Measurements from ENCODE around the gene CHST3. TPM values are rescaled to one million over a fixed set of nuclear protein-coding genes. Genes with fewer than 3 reads are reported as not detected.

Gene CHST3
- total and polyA plus RNA-seq, 10 of the 15 experiments (the other 5 are each of a cell fraction or from before 2014, with no cell fraction given) = 0.03 to 0.50 (median 0.05) TPM; not detected in 2

- no peak overlapping the region for H3K27ac ChIP-seq (ENCODE audit: control insufficient read depth, insufficient read depth)
- ATAC-seq = no peak
- H3K9me3 ChIP-seq (replicated peaks; ENCODE audit: control insufficient read depth, insufficient read depth, low read length) = no peaks in the 10 kb centered on the region
- BruUV-seq (replicated peaks) = no TSS peak
- H2AFZ ChIP-seq (ENCODE audit: control insufficient read depth, low read depth, low read length) = no peak overlapping the region
- in situ Hi-C loops (cut with MboI) (no loop called here), intact Hi-C loops (cut with micrococcal nuclease; ENCODE audit: unreplicated experiment) (no loop called here)
- H3K4me2 ChIP-seq (ENCODE audit: control insufficient read depth, insufficient read depth) = no peak overlapping the region
- ChIA-PET CTCF (interaction anchor here (1.0 to 2.7 kb wide), 3 partner anchors 11 to 84 kb away, joined by 3 to 15 read pairs (median 4); no protein-coding TSS in a partner anchor), POLR2A (no interaction called here), SMC1A (ENCODE audit: uncharacterized antibody, unreplicated experiment) (interaction anchor here (0.8 to 1.2 kb wide), 2 partner anchors 12 to 141 kb away, joined by 3 read pairs; no protein-coding TSS in a partner anchor), RAD21 (ENCODE audit: unreplicated experiment) (no interaction called here)
- H3K36me3 ChIP-seq (ENCODE audit: control insufficient read depth in 2 of 2, insufficient read depth in 2 of 2, low read length in 1 of 2) = no peaks in the 10 kb centered on the region
- no peak for FAIRE-seq
- no peaks in the 10 kb centered on the region for H4K20me1 ChIP-seq (ENCODE audit: control insufficient read depth, insufficient read depth)
- no peak overlapping the region for H3K9ac ChIP-seq (ENCODE audit: control insufficient read depth, insufficient read depth, low read length)
- DNase-seq (ENCODE audit: low read depth, low spot score) = no peak
- H3K4me1 ChIP-seq (ENCODE audit: control insufficient read depth, insufficient read depth, low read length) = no peaks in the 10 kb centered on the region
- no peak for TF ChIP-seq RFX5 (IDR thresholded peaks at IDR 0.05; ENCODE audit: low read depth, low read length)
- H3K27me3 ChIP-seq (replicated peaks in 1 of 2; ENCODE audit: control insufficient read depth in 2 of 2, insufficient read depth in 2 of 2, low read length in 1 of 2) = no peaks in the 10 kb centered on the region
- H3K4me3 ChIP-seq = no peak overlapping the region
- no peaks in the 10 kb centered on the region for H3K79me2 ChIP-seq (ENCODE audit: control insufficient read depth, insufficient read depth, low read length)
- 41% methylated on average over 8 of the region's 8 CpGs for WGBS (ENCODE audit: insufficient coverage, insufficient replicate concordance, low lambda C conversion rate, missing lambda C conversion rate)
Measured at GRCh38 chr10:72037266-72037665, 73.1 kb downstream of the CHST3 start.

GRCh38 chr10:72037811-72038210 is 73.6 kb downstream of the CHST3 start:
- no peak for TF ChIP-seq PKNOX1 (IDR thresholded peaks at IDR 0.05)
- TF ChIP-seq, protein P1, sequence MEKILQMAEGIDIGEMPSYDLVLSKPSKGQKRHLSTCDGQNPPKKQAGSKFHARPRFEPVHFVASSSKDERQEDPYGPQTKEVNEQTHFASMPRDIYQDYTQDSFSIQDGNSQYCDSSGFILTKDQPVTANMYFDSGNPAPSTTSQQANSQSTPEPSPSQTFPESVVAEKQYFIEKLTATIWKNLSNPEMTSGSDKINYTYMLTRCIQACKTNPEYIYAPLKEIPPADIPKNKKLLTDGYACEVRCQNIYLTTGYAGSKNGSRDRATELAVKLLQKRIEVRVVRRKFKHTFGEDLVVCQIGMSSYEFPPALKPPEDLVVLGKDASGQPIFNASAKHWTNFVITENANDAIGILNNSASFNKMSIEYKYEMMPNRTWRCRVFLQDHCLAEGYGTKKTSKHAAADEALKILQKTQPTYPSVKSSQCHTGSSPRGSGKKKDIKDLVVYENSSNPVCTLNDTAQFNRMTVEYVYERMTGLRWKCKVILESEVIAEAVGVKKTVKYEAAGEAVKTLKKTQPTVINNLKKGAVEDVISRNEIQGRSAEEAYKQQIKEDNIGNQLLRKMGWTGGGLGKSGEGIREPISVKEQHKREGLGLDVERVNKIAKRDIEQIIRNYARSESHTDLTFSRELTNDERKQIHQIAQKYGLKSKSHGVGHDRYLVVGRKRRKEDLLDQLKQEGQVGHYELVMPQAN (conservative IDR thresholded peaks at IDR 0.05) = no peak
- TF ChIP-seq TCF3 (IDR thresholded peaks at IDR 0.05; ENCODE audit: borderline replicate concordance, insufficient read depth, low read depth, low read length) = no peak
- no peak for TF ChIP-seq SP1 (IDR thresholded peaks at IDR 0.05; ENCODE audit: low read depth, low read length)
- no peak for TF ChIP-seq SMAD1 (IDR thresholded peaks at IDR 0.05; ENCODE audit: low read depth, partially characterized antibody)
- TF ChIP-seq YY1 (IDR thresholded peaks at IDR 0.05; ENCODE audit: low read depth, low read length) = no peak
- no peak for TF ChIP-seq SUZ12 (IDR thresholded peaks at IDR 0.05; ENCODE audit: unreplicated experiment)
- no peak for TF ChIP-seq GABPA (IDR thresholded peaks at IDR 0.05; ENCODE audit: low read depth)
- no peak for TF ChIP-seq EGR1 (IDR thresholded peaks at IDR 0.05; ENCODE audit: borderline replicate concordance in 1 of 2, low read depth in 2 of 2, low read length in 2 of 2)
- H3K79me2 ChIP-seq (ENCODE audit: control insufficient read depth, insufficient read depth, low read length) = no peaks in the 10 kb centered on the region
- RAD21 ChIA-PET (ENCODE audit: unreplicated experiment) = interaction anchor here (0.6 to 0.9 kb wide), 2 partner anchors 52 to 191 kb away, joined by 3 read pairs; no protein-coding TSS in a partner anchor
- DNase-seq (ENCODE audit: low read depth, low spot score) (no peak), FAIRE-seq (no peak), ATAC-seq (no peak)
- H3K4me1 ChIP-seq (ENCODE audit: control insufficient read depth, insufficient read depth, low read length) = no peaks in the 10 kb centered on the region
- no peaks in the 10 kb centered on the region for H4K20me1 ChIP-seq (ENCODE audit: control insufficient read depth, insufficient read depth)
- CTCF ChIA-PET = interaction anchor here (0.7 to 2.7 kb wide), 5 partner anchors 11 to 1181 kb away, joined by 3 to 15 read pairs (median 3); no protein-coding TSS in a partner anchor
- no peak overlapping the region for H3K4me2 ChIP-seq (ENCODE audit: control insufficient read depth, insufficient read depth)
- H3K9ac ChIP-seq (ENCODE audit: control insufficient read depth, insufficient read depth, low read length) = no peak overlapping the region
- no peak overlapping the region for H3K4me3 ChIP-seq
- H3K27ac ChIP-seq (ENCODE audit: control insufficient read depth, insufficient read depth) = no peak overlapping the region
- in situ Hi-C loops (cut with MboI) = no loop called here
- SMC1A ChIA-PET (ENCODE audit: uncharacterized antibody, unreplicated experiment) = interaction anchor here (0.8 to 1.2 kb wide), 2 partner anchors 11 to 141 kb away, joined by 3 read pairs; no protein-coding TSS in a partner anchor
- no TSS peak for BruUV-seq (replicated peaks)
- no peaks in the 10 kb centered on the region for H3K36me3 ChIP-seq (ENCODE audit: control insufficient read depth in 2 of 2, insufficient read depth in 2 of 2, low read length in 1 of 2)
- intact Hi-C loops (cut with micrococcal nuclease; ENCODE audit: unreplicated experiment) = no loop called here
- 73% methylated on average over 3 of the region's 3 CpGs for WGBS (ENCODE audit: insufficient coverage, insufficient replicate concordance, low lambda C conversion rate, missing lambda C conversion rate)
- POLR2A ChIA-PET = no interaction called here
- H3K27me3 ChIP-seq (replicated peaks in 1 of 2; ENCODE audit: control insufficient read depth in 2 of 2, insufficient read depth in 2 of 2, low read length in 1 of 2) = no peaks in the 10 kb centered on the region
- H3K9me3 ChIP-seq (replicated peaks; ENCODE audit: control insufficient read depth, insufficient read depth, low read length) = no peaks in the 10 kb centered on the region
- no peak overlapping the region for H2AFZ ChIP-seq (ENCODE audit: control insufficient read depth, low read depth, low read length)

Measured in GM12878 (cell line).